Pancreas (tissue), 10 donors: Measurements from ENCODE around the gene PARP2. TPM values are rescaled to one million over a fixed set of nuclear protein-coding genes. Genes with fewer than 3 reads are reported as not detected.
A peak's percentile ranks its signal among the peaks of the same experiment; 100 is the strongest.

Source experiments
- ATAC-seq, 4 donors: fragments of 200-7000 bp; cut with Tn5 transposase; one replicate each; pipeline versions ENCODE4 v1.8.0 to v1.9.1; 2020; ENCODE audit warnings: mild to moderate bottlenecking in 4 of 4, moderate library complexity in 4 of 4
- DNase-seq, 6 donors: peaks; one replicate each; pipeline ENCODE4 v3.0.0-alpha.2; 2020
- FAIRE-seq: peaks from 2 replicates; lab custom pipeline; 2012; peaks lifted over from hg19 to GRCh38; lab: Jason Lieb, UNC
- H3K27ac ChIP-seq, 4 donors: fragments of 200-600 bp; sonication (generic); 1 replicate in 3 of 4; 2 replicates in 1 of 4; pipeline versions ENCODE4 v1.5.0 to v1.8.0; 2020
- H3K27me3 ChIP-seq, 4 donors: fragments of 200-600 bp; one replicate each; pipeline ENCODE4 v1.8.0; 2021
- H3K36me3 ChIP-seq, 3 donors: fragments of 200-600 bp; sonication (generic) in 1 of 3; one replicate each; pipeline versions ENCODE4 v1.5.0 to v1.8.0; 2020 to 2021
- H3K4me1 ChIP-seq, 3 donors: fragments of 200-600 bp; one replicate each; pipeline ENCODE4 v1.8.0; 2021
- H3K4me3 ChIP-seq, 4 donors: fragments of 200-600 bp; sonication (generic) in 2 of 4; one replicate each; pipeline versions ENCODE4 v1.5.0 to v1.8.0; 2020 to 2021
- H3K9me3 ChIP-seq, 4 donors: fragments of 200-600 bp; one replicate each; pipeline ENCODE4 v1.8.0; 2021
- WGBS, 2 donors: extraction: QIAGEN DNeasy Blood & Tissue Kit; methylation state at CpG; one replicate each; pipeline ENCODE4 v1.1.7; 2013; 5-methylcytosine and 5-hydroxymethylcytosine counted together
- intact Hi-C, 3 donors: fragments of 100-400 bp; cut with DNase I; formaldehyde crosslinking; loops; one replicate each; pipeline versions ENCODE4 v1.11.1 to v1.14.2; 2022
- polyA plus RNA-seq, 2 donors: library from polyadenylated mRNA; stranded (reverse); fragments of 200-250 nt; gene quantifications; one replicate each; pipeline ENCODE4 v1.2.3, GENCODE V29; 2013
- total RNA-seq, 6 donors: library from RNA; stranded (reverse); fragmentation: NEBNext Ultra II Directional in 4 of 6; extraction: Animal tissue kit (Norgen Biotek cat#: 25700) in 4 of 6; gene quantifications; one replicate each; pipeline versions ENCODE4 v1.2.1 to v1.2.4, GENCODE V29; 2021 to 2023
- TF ChIP-seq, protein P1 (sequence below), 4 donors: fragments of 200-600 bp; sonication (generic) in 3 of 4; IDR thresholded peaks; one replicate each; pipeline versions ENCODE4 v1.5.0 to v1.8.0; 2021; ENCODE audit warnings: antibody characterized with exemption in 4 of 4
- donor health status: healthy with polysubstance abuse.
- donor health status: DM: no; HTN: no; CAD: no; lungs with moderate emphysema.
- donor health status: DM: no; HTN: no; CAD: no.
- donor health status: control.
- donor health status: control.
- donor health status: Bipolar disorder and iron deficiency.
- donor health status: DM: yes; HTN: yes; CAD: no.
- donor health status: DM: no; HTN: no; CAD: no.
- donor health status: DM: no; HTN: no; CAD: no.
- donor health status: DM: yes; HTN: yes; CAD: no.

PARP2 gene
- total and polyA plus RNA-seq, 8 donors = 6.1 to 21.8 (median 10.4) TPM

DNA sequence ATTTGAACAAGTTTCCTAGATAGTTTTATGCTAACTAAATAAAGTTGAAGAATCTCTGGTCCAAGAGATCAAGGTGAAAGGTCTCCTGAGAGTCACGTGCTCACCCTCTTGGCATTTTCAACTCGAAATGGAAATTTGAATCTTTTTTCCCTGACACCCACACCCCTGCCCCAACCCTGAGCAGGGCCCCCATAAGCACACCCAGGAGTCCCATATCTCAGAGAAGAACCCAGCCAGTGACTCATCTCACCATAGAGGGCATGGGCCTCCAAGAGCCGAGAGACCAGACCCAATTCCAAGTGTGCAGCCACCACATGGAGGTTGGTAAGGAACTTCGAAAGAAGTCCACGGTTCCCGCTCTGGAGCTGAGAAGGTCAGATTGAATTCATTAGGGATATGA is 37.2 kb downstream of the PARP2 start:
- 92 to 95% methylated on average over 6 of the region's 6 CpGs for WGBS, 2 donors
- Histone ChIP-seq H3K9me3 (no peaks in the 10 kb centered on the region), H3K27ac (no peak overlapping the region), H3K27me3 (no peaks in the 10 kb centered on the region), H3K36me3 (peaks cover 0 to 76% (median 38%) of the 10 kb centered on the region in 3 donors), H3K4me3 (no peak overlapping the region), H3K4me1 (no peaks in the 10 kb centered on the region)
- no peak for DNase-seq
- TF ChIP-seq, protein P1, sequence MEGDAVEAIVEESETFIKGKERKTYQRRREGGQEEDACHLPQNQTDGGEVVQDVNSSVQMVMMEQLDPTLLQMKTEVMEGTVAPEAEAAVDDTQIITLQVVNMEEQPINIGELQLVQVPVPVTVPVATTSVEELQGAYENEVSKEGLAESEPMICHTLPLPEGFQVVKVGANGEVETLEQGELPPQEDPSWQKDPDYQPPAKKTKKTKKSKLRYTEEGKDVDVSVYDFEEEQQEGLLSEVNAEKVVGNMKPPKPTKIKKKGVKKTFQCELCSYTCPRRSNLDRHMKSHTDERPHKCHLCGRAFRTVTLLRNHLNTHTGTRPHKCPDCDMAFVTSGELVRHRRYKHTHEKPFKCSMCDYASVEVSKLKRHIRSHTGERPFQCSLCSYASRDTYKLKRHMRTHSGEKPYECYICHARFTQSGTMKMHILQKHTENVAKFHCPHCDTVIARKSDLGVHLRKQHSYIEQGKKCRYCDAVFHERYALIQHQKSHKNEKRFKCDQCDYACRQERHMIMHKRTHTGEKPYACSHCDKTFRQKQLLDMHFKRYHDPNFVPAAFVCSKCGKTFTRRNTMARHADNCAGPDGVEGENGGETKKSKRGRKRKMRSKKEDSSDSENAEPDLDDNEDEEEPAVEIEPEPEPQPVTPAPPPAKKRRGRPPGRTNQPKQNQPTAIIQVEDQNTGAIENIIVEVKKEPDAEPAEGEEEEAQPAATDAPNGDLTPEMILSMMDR (IDR thresholded peaks at IDR 0.05) = no peak
- FAIRE-seq = no peak
- no peak for ATAC-seq
- intact Hi-C loops = no loop called here

DNA sequence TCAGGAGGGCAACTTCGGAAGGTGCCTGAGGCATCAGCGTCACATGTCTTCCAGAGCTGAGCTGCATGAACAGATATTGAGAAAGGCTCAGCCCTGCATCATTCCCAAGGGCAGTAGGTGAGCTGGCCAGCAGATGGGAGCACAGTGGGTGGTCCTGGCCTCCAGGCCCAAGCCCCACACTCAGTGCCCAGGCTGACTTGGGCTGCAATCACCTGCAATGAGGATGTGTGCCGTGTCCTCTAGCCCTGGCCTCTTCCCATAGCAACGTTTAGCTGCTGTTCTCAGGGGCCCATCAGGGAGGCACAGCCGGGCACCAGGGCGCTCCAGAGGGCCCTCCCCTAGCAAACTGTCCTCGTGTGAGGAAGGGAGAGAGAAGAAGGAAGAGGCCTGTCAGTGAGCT is 37.9 kb downstream of the PARP2 start:
- H3K4me1 ChIP-seq = no peaks in the 10 kb centered on the region
- 83 to 84% methylated on average over 7 of the region's 7 CpGs for WGBS, 2 donors
- TF ChIP-seq, protein P1 (IDR thresholded peaks at IDR 0.05) = no peak
- no peak for DNase-seq
- no peaks in the 10 kb centered on the region for H3K27me3 ChIP-seq
- no peak overlapping the region for H3K4me3 ChIP-seq
- no peak for ATAC-seq
- no peaks in the 10 kb centered on the region for H3K9me3 ChIP-seq
- no peak for FAIRE-seq
- H3K36me3 ChIP-seq = peaks cover 0 to 80% (median 38%) of the 10 kb centered on the region in 3 donors
- H3K27ac ChIP-seq = no peak overlapping the region
- intact Hi-C loops = no loop called here

DNA sequence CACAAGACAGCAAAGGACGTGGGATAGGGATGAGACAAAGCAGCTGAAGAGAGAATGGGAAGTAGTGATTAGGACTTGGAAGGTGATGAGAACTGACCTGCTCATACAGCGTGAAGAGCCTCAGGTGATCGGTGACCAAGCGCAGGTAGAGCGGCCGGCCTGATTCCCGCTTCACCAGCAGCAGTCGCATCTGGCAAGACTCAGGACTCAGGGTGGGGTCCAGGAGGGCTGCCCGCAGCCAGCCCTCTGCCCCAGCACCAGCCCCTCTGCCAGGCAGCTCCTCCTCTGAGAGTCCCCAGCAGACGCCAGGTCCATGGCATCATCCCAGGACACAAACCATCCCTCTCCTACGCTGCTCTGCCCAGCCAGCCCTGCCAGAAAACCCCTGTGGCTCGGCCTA is 39.1 kb downstream of the PARP2 start:
- no peak for FAIRE-seq
- Histone ChIP-seq H3K27me3 (no peaks in the 10 kb centered on the region), H3K4me3 (no peak overlapping the region), H3K4me1 (no peaks in the 10 kb centered on the region), H3K36me3 (peaks cover 0 to 81% (median 40%) of the 10 kb centered on the region in 3 donors), H3K27ac (no peak overlapping the region), H3K9me3 (no peaks in the 10 kb centered on the region)
- DNase-seq = peak in 1 of 6 donors; percentile 4
- WGBS, 2 donors = 94 to 96% methylated on average over 12 of the region's 12 CpGs
- intact Hi-C loops = no loop called here
- no peak for ATAC-seq
- TF ChIP-seq, protein P1 (IDR thresholded peaks at IDR 0.05) = no peak

DNA sequence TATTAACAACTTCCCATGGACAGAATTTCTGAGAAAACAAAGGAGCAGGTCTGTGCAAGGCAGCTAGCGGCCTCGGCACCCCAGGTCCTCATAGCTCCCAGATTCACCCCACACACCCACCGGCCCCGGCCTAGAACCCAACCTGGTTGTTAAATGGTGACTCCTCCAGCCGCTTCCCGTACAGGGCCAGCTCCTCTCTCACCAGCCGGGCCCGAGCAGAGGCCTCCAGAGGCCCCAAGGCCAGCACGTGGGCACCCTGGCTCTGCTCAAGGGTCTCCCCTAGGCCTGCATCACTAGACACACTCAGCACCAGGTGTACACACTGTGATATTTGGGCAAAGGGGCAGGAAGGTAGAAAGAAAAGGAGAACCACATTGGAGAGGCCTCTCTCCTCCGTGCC is 39.6 kb downstream of the PARP2 start:
- intact Hi-C loops = no loop called here
- ATAC-seq = no peak
- no peak for FAIRE-seq
- Histone ChIP-seq H3K27ac (no peak overlapping the region), H3K27me3 (no peaks in the 10 kb centered on the region), H3K4me1 (no peaks in the 10 kb centered on the region), H3K36me3 (peaks cover 0 to 81% (median 43%) of the 10 kb centered on the region in 3 donors), H3K9me3 (no peaks in the 10 kb centered on the region), H3K4me3 (no peak overlapping the region)
- 93 to 94% methylated on average over 10 of the region's 10 CpGs for WGBS, 2 donors
- no peak for DNase-seq
- TF ChIP-seq, protein P1 (IDR thresholded peaks at IDR 0.05) = no peak

DNA sequence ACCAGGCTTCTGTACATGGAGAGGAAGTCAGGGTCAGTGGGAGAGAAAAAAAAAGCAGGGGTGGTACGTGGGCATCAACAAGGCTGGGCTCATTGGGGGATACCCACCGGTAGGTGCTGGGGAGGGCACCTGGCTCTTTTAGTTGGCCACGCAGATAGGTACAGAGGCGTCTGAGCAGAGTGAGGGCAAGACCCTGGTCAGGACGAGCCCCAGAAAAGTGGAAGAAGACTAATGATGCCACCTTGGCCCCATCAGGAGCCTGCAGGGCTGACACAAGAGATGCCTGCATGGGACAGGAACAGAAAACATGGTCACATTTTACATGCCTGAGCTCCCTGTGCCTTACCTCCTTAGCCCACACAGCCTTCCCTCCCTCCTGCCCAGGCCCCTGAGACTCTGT is 40.2 kb downstream of the PARP2 start:
- H3K27me3 ChIP-seq = no peaks in the 10 kb centered on the region
- H3K9me3 ChIP-seq = no peaks in the 10 kb centered on the region
- WGBS, 2 donors = 89 to 95% methylated on average over 5 of the region's 5 CpGs
- DNase-seq = no peak
- no peak overlapping the region for H3K27ac ChIP-seq
- no peak for FAIRE-seq
- intact Hi-C loops = no loop called here
- no peak overlapping the region for H3K4me3 ChIP-seq
- no peak for ATAC-seq
- peaks cover 0 to 81% (median 49%) of the 10 kb centered on the region in 3 donors for H3K36me3 ChIP-seq
- H3K4me1 ChIP-seq = no peaks in the 10 kb centered on the region
- TF ChIP-seq, protein P1 (IDR thresholded peaks at IDR 0.05) = no peak
